Panc1 (cell line): ENCODE measurements around the gene PIGL.
"Not testable (repeated sequence)": the region's sequence is repeated elsewhere in the genome, so short reads cannot be mapped to it uniquely, and the experiment has no call there.

Experiments
- CTCF ChIP-seq: fragments of 450-650 bp; IDR thresholded peaks from 2 replicates; pipeline ENCODE4 v1.5.1; 2017; ENCODE audit warnings: mild to moderate bottlenecking
- POLR2AphosphoS5 ChIP-seq: IDR thresholded peaks from 2 replicates; pipeline ENCODE4 v1.6.1; 2012; ENCODE audit warnings: mild to moderate bottlenecking, low read depth, low read length, moderate library complexity
- SIN3A ChIP-seq: IDR thresholded peaks from 2 replicates; pipeline ENCODE4 v1.6.1; 2012; ENCODE audit warnings: low read depth, mild to moderate bottlenecking, low read length, moderate library complexity, borderline replicate concordance; ENCODE audit not compliant: insufficient read depth
- TCF7L2 ChIP-seq: IDR thresholded peaks from 2 replicates; pipeline ENCODE4 v1.6.1; 2011; ENCODE audit warnings: mild to moderate bottlenecking, low read depth, low read length, inconsistent platforms
- TF ChIP-seq, protein P1 (sequence below), 2 experiments: IDR thresholded peaks; 2 replicates each; pipeline ENCODE4 v1.6.1; 2011 to 2012; ENCODE audit warnings: low read depth in 2 of 2, control low read depth in 1 of 2, low read length in 1 of 2, mild to moderate bottlenecking in 1 of 2, moderate library complexity in 1 of 2; ENCODE audit not compliant: insufficient read depth in 1 of 2

DNA sequence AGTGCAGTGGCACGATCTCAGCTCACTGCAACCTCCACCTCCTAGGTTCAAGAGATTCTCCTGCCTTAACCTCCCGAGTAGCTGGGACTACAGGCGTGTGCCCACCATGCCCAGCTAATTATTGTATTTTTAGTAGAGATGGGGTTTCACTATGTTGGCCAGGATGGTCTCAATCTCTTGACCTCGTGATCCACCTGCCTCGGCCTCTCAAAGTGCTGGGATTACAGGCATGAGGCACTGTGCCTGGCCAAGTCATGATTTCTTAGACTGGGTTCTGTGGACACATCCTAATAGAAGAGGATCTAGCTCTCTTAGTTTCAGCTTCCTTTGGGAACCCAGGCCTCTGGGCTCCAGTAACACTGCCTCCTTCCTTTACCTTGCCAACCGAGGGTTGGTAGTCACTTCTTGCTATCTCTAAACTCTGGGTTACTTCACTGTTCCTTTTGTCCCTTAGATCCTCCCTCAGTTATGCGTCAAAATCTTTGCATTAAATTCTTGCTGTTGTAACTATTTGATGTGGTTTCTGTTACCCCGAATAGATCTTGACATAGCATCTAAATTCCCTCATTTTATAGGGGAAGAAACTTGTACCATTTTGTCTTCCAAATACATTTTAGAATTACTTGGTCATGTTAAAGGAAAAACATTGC, 13.0 kb downstream of the PIGL start:
- TF ChIP-seq CTCF, TCF7L2, SIN3A, POLR2AphosphoS5: not testable (repeated sequence)
- TF ChIP-seq, protein P1, sequence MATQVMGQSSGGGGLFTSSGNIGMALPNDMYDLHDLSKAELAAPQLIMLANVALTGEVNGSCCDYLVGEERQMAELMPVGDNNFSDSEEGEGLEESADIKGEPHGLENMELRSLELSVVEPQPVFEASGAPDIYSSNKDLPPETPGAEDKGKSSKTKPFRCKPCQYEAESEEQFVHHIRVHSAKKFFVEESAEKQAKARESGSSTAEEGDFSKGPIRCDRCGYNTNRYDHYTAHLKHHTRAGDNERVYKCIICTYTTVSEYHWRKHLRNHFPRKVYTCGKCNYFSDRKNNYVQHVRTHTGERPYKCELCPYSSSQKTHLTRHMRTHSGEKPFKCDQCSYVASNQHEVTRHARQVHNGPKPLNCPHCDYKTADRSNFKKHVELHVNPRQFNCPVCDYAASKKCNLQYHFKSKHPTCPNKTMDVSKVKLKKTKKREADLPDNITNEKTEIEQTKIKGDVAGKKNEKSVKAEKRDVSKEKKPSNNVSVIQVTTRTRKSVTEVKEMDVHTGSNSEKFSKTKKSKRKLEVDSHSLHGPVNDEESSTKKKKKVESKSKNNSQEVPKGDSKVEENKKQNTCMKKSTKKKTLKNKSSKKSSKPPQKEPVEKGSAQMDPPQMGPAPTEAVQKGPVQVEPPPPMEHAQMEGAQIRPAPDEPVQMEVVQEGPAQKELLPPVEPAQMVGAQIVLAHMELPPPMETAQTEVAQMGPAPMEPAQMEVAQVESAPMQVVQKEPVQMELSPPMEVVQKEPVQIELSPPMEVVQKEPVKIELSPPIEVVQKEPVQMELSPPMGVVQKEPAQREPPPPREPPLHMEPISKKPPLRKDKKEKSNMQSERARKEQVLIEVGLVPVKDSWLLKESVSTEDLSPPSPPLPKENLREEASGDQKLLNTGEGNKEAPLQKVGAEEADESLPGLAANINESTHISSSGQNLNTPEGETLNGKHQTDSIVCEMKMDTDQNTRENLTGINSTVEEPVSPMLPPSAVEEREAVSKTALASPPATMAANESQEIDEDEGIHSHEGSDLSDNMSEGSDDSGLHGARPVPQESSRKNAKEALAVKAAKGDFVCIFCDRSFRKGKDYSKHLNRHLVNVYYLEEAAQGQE (IDR thresholded peaks at IDR 0.05; ENCODE audit: insufficient read depth in 1 of 2, low read depth in 2 of 2, low read length in 1 of 2), result not testable (repeated sequence)
